Upper lobe of right lung (tissue), 1 donor: ENCODE results near the gene RFFL. TPM values are rescaled to one million over a fixed set of nuclear protein-coding genes. Genes with fewer than 3 reads are reported as not detected.

Source experiments
- ATAC-seq: fragments of 200-7000 bp; cut with Tn5 transposase; one replicate; pipeline ENCODE4 v1.9.1; 2020; ENCODE audit warnings: mild to moderate bottlenecking, moderate library complexity
- DNase-seq: peaks from one replicate; pipeline ENCODE4 v3.0.0-alpha.2; 2020
- H3K27ac ChIP-seq: fragments of 200-600 bp; one replicate; pipeline ENCODE4 v1.8.0; 2022
- H3K27me3 ChIP-seq: fragments of 200-600 bp; one replicate; pipeline ENCODE4 v1.8.0; 2022; ENCODE audit warnings: mild to moderate bottlenecking
- H3K36me3 ChIP-seq: fragments of 200-600 bp; one replicate; pipeline ENCODE4 v1.8.0; 2022
- H3K4me1 ChIP-seq: fragments of 200-600 bp; one replicate; pipeline ENCODE4 v1.8.0; 2022
- H3K4me3 ChIP-seq: fragments of 200-600 bp; one replicate; pipeline ENCODE4 v1.8.0; 2022; ENCODE audit warnings: mild to moderate bottlenecking
- H3K9me3 ChIP-seq: fragments of 200-600 bp; one replicate; pipeline ENCODE4 v1.8.0; 2022
- CTCF ChIP-seq: fragments of 200-600 bp; IDR thresholded peaks from one replicate; pipeline ENCODE4 v1.8.0; 2022; ENCODE audit warnings: antibody characterized with exemption
- intact Hi-C: fragments of 100-400 bp; cut with DNase I; formaldehyde crosslinking; loops from one replicate; pipeline ENCODE4 v1.11.0; 2022
- total RNA-seq: library from RNA; stranded (reverse); fragmentation: NEBNext Ultra II Directional; extraction: Animal tissue kit (Norgen Biotek cat#: 25700); gene quantifications from one replicate; pipeline ENCODE4 v1.2.1, GENCODE V29; 2021
- donor health status: DM: no; HTN: yes; CAD: no; lungs with severe emphysema.

The RFFL gene
- total RNA-seq, 1 donor from 2014 or later: 27.9 TPM

GRCh38 chr17:34974794-34975785, 88.4 kb downstream of the RFFL start:
- intact Hi-C loops: no loop called here
- Histone ChIP-seq H3K27ac (no peak overlapping the region), H3K4me1 (peaks cover 7% of the 10 kb centered on the region), H3K4me3 (no peak overlapping the region), H3K9me3 (no peaks in the 10 kb centered on the region), H3K27me3 (no peaks in the 10 kb centered on the region), H3K36me3 (no peaks in the 10 kb centered on the region)
- DNase-seq: no peak
- no peak for TF ChIP-seq CTCF
- ATAC-seq: no peak

GRCh38 chr17:34974179-34974578, 89.3 kb downstream of the RFFL start:
- intact Hi-C loops: no loop called here
- no peak for DNase-seq
- H3K27ac ChIP-seq: no peak overlapping the region
- H3K27me3 ChIP-seq: no peaks in the 10 kb centered on the region
- no peaks in the 10 kb centered on the region for H3K4me1 ChIP-seq
- no peaks in the 10 kb centered on the region for H3K9me3 ChIP-seq
- no peak overlapping the region for H3K4me3 ChIP-seq
- no peak for ATAC-seq
- no peaks in the 10 kb centered on the region for H3K36me3 ChIP-seq
- TF ChIP-seq CTCF: no peak

GRCh38 chr17:34961093-34961911, 102.2 kb downstream of the RFFL start, which contains the start of the genes CCT6B and ZNF830:
Gene CCT6B (minus strand): TSS chr17:34961460. CDS start chr17:34961393, 67 bp downstream.
Gene ZNF830 (plus strand): TSS chr17:34961540. CDS start chr17:34961567, 27 bp downstream.
- peaks cover 30% of the 10 kb centered on the region for H3K36me3 ChIP-seq
- intact Hi-C loops: no loop called here
- DNase-seq (peak; percentile 92), ATAC-seq (peak; percentile 99)
- no peaks in the 10 kb centered on the region for H3K9me3 ChIP-seq
- H3K4me1 ChIP-seq: peaks cover 23% of the 10 kb centered on the region
- TF ChIP-seq CTCF: no peak
- H3K27ac ChIP-seq: peak within 1 kb of the TSS; percentile 99
- no peaks in the 10 kb centered on the region for H3K27me3 ChIP-seq
- H3K4me3 ChIP-seq: peak within 1 kb of the TSS; percentile 95

GRCh38 chr17:34958438-34958837, 105.1 kb downstream of the RFFL start:
- ATAC-seq (no peak), DNase-seq (no peak)
- Histone ChIP-seq H3K4me3 (no peak overlapping the region), H3K4me1 (peaks cover 22% of the 10 kb centered on the region), H3K9me3 (no peaks in the 10 kb centered on the region), H3K36me3 (peaks cover 2% of the 10 kb centered on the region), H3K27ac (no peak overlapping the region), H3K27me3 (no peaks in the 10 kb centered on the region)
- no peak for TF ChIP-seq CTCF
- intact Hi-C loops: no loop called here

Other genes with a start within 250 kb of the RFFL start
- 1.7 TPM for gene CCT6B, start 102.2 kb downstream of the RFFL start, total RNA-seq
- gene ZNF830, start 102.2 kb downstream of the RFFL start, total RNA-seq: 19.6 TPM
- gene LIG3, start 83.2 kb downstream of the RFFL start, total RNA-seq: 29.7 TPM
- 19.1 TPM for gene RAD51D, start 56.2 kb upstream of the RFFL start, total RNA-seq
- gene FNDC8, start 57.9 kb upstream of the RFFL start, total RNA-seq: not detected
- 10.1 TPM for gene NLE1, start 78.6 kb upstream of the RFFL start, total RNA-seq
- gene UNC45B, start 84.1 kb upstream of the RFFL start, total RNA-seq: 0.14 TPM
- gene SLC35G3, start 130.7 kb upstream of the RFFL start, total RNA-seq: not detected
- 58.4 TPM for gene SLFN5, start 179.4 kb upstream of the RFFL start, total RNA-seq